ENCODE data around the gene TUBB4A. TPM values are rescaled to one million over a fixed set of nuclear protein-coding genes. Genes with fewer than 3 reads are reported as not detected.

Gene TUBB4A
- polyA plus RNA-seq, 1 donor from 2014 or later: 14.6 TPM

DNA sequence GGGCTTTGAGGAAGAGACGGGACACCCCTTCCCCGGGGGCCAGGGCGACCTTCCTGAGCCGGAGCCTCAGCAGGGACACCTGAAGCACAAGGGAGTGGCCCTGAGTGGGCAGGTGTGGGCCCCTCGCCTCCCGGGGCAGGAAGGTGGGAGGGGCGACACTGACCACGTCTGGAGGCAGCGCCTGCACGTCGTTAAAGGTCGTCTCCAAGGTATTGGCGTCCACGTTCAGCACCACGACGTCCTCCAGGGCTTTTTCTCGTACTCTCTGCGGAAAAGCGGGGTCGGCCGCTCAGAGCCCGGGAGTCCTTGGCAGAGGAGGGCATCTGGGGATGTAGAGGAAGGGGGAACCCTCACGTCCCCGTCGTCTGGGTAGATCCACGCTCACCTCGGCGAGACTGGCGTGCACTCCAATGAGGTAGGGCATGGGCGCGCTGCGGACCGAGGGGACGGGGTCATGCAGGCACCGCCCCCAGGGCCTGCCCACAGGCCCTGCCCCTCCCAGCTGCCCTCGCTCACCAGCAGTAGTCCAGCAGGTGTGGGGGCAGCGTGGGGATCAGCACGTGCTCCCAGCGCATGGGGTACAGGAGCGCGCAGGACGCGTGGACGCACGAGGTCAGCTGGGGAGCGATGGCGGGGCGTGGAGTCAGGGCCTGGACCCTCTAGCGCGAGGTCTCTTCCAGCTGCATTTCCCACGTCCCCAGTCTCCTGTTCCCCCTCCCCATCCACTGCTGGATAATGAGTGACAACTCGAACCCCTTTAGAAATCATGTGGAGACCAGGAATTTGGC, 26.6 kb downstream of the TUBB4A start:
- H3K4me3 Mint-ChIP-seq: no peak overlapping the region
- H3K27me3 Mint-ChIP-seq: no peaks in the 10 kb centered on the region
- no peaks in the 10 kb centered on the region for H3K9me3 Mint-ChIP-seq
- peaks cover 0 to 5% (median 4%) of the 10 kb centered on the region in 3 donors for H3K4me1 Mint-ChIP-seq
- peak overlapping the region in 1 of 3 donors; percentile 62 for H3K27ac Mint-ChIP-seq
- peaks cover 2% of the 10 kb centered on the region for H3K36me3 Mint-ChIP-seq

DNA sequence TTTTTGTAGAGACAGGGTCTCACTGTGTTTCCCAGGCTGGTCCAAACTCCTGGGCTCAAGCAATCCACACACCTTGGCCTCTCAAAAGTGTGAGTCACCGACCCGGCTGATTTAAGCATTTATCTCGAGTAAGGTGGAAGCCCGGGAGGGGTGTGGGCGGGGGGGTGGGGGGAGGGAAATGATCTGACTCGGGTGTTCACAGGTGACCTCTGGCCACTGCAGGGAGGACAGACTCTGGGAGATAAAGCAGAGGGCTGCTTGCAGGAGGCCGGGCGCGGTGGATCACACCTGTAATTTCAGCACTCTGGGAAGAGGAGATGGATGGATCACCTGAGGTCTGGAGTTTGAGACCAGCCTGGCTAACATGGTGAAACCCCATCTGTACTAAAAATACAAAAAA, 28.5 kb downstream of the TUBB4A start:
- no peaks in the 10 kb centered on the region for H3K9me3 Mint-ChIP-seq
- H3K27ac Mint-ChIP-seq: no peak overlapping the region
- H3K27me3 Mint-ChIP-seq: no peaks in the 10 kb centered on the region
- peaks cover 5% of the 10 kb centered on the region for H3K36me3 Mint-ChIP-seq
- H3K4me3 Mint-ChIP-seq: no peak overlapping the region
- H3K4me1 Mint-ChIP-seq: no peaks in the 10 kb centered on the region

DNA sequence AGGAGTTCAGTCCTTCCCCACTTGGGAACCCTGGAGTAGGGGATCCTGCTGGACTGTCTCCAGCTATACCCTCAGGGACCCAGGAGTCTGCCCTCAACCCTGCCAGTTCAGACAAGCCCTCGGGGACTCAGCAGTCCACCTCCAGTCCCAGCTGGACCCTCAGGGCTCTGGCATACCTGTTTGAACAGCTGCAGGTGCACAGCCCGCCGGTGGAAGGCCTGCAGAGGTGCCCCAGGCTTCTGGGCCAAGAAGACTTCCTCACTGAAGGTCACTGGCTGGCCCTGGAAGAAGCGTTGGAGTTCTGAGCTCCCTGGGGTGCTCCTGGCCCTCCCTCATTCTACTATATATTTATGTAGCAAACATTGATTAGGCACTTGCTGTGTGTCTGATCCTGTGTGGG, 29.4 kb downstream of the TUBB4A start:
- Mint-ChIP-seq H3K27ac (no peak overlapping the region), H3K4me1 (no peaks in the 10 kb centered on the region), H3K27me3 (no peaks in the 10 kb centered on the region), H3K4me3 (no peak overlapping the region), H3K36me3 (peaks cover 7% of the 10 kb centered on the region), H3K9me3 (no peaks in the 10 kb centered on the region)

DNA sequence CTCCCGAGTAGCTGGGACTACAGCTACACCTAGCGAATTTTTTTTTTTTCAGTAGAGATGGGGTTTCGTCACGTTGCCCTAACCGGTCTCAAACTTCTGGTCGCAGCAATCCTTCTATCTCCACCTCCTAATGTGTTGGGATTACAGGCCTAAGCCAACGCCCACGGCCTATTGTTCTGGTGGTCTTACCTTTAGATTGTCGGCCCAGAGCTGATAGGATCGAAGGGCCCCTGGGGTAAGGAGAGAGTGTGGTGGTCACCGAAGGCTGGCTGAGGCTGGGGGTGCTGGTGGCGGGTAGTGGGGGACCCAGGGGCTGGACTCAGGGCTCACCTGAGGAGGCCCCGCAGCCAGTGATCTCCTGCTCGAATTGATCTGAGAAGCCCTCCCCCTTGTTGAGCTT, 31.0 kb downstream of the TUBB4A start:
- Mint-ChIP-seq H3K27me3 (no peaks in the 10 kb centered on the region), H3K4me1 (peaks cover 0 to 2% (median 0%) of the 10 kb centered on the region in 3 donors), H3K36me3 (peaks cover 6% of the 10 kb centered on the region), H3K9me3 (no peaks in the 10 kb centered on the region), H3K27ac (peak overlapping the region in 1 of 3 donors; percentile 23), H3K4me3 (no peak overlapping the region)

DNA sequence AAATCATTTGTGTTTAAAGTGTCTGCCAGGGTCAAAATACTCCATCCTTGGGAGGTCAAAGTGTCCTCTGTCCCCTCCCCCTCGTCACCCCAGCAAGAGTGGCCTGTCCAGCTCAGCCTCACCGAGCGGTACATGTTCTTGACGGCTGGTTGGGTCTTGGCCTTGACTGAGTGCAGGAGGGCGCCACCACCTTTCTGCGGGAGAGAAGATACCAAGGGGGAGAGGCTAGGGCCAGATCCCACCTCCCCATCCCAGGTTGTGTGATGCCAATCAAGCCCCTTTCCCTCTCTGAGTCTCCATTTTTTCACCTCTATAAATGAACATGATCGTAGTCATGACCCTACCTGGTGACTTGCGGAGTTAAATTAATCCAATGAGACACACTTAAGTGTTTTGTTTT, 31.9 kb downstream of the TUBB4A start:
- no peak overlapping the region for H3K4me3 Mint-ChIP-seq
- no peaks in the 10 kb centered on the region for H3K27me3 Mint-ChIP-seq
- H3K27ac Mint-ChIP-seq: no peak overlapping the region
- H3K36me3 Mint-ChIP-seq: peaks cover 6% of the 10 kb centered on the region
- no peaks in the 10 kb centered on the region for H3K9me3 Mint-ChIP-seq
- H3K4me1 Mint-ChIP-seq: peaks cover 0 to 5% (median 3%) of the 10 kb centered on the region in 3 donors

DNA sequence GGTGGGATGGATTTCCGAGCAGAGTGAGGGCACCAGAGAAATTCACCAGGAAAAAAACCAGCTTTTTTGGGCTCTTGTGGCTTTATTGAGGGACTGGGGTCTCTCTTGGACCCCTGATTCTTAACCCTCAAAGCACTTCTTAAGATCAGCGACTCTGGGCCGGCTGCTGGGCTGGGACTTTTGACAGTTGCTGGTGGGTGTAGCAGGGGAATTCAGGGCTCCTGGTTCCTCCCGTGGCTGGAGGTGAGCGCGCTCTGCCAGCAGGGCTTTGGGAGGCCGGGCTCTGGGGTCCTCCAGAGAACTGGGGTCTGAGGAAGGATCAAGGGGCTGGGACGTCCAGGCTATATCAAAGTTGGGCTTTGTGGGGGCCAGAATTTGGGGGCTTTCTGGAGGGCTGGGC, 34.7 kb downstream of the TUBB4A start:
- Mint-ChIP-seq H3K4me1 (peaks cover 0 to 15% (median 10%) of the 10 kb centered on the region in 3 donors), H3K9me3 (no peaks in the 10 kb centered on the region), H3K36me3 (peaks cover 6% of the 10 kb centered on the region), H3K4me3 (no peak overlapping the region), H3K27ac (no peak overlapping the region), H3K27me3 (peaks cover 2% of the 10 kb centered on the region)

DNA sequence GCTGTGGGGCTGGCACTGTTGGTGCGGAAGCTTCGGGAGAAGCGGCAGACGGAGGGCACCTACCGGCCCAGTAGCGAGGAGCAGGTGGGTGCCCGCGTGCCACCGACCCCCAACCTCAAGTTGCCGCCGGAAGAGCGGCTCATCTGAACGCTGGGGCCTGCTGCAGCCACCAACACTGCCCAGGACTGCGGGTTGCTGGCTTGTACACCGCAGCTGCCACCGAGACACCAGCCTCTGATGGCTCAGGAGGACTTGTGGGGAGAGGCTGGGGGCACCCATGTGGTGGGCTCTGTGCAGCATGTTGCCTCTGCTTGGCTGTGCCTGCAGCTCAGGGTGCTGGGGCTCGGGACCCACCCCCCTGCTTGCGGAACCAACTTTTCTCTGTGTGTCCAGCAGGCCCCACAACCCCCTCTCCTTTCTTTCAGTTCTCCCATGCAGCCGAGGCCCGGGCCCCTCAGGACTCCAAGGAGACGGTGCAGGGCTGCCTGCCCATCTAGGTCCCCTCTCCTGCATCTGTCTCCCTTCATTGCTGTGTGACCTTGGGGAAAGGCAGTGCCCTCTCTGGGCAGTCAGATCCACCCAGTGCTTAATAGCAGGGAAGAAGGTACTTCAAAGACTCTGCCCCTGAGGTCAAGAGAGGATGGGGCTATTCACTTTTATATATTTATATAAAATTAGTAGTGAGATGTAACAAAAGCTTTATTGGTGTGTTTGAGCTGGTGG, 35.4 kb downstream of the TUBB4A start:
- H3K27me3 Mint-ChIP-seq: peaks cover 2% of the 10 kb centered on the region
- H3K9me3 Mint-ChIP-seq: no peaks in the 10 kb centered on the region
- H3K36me3 Mint-ChIP-seq: peaks cover 6% of the 10 kb centered on the region
- H3K27ac Mint-ChIP-seq: no peak overlapping the region
- H3K4me3 Mint-ChIP-seq: no peak overlapping the region
- peaks cover 0 to 18% (median 10%) of the 10 kb centered on the region in 3 donors for H3K4me1 Mint-ChIP-seq

DNA sequence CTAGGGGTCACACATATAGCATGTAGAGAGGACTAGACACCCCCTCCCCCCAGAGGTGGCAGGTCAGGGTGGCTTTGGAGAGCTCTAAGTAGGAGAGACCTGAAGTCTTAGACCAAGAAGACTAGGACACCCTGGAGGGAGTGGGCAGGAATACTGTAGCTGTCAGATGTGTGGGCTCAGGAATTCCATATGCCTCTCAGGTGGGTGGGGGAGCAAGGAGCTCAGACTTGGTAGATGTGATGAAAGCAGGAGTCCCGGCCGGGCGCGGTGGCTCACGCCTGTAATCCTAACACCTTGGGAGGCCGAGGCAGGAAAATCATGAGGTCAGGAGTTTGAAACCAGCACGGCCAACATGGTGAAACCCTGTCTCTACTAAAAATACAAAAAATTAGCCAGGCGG, 36.4 kb downstream of the TUBB4A start:
- no peaks in the 10 kb centered on the region for H3K9me3 Mint-ChIP-seq
- peak overlapping the region in 2 of 4 donors; percentile 28 to 68 for H3K4me3 Mint-ChIP-seq
- H3K36me3 Mint-ChIP-seq: peaks cover 6% of the 10 kb centered on the region
- H3K4me1 Mint-ChIP-seq: peaks cover 1 to 18% (median 10%) of the 10 kb centered on the region in 3 donors
- peaks cover 2% of the 10 kb centered on the region for H3K27me3 Mint-ChIP-seq
- H3K27ac Mint-ChIP-seq: peak overlapping the region in 1 of 3 donors; percentile 65

DNA sequence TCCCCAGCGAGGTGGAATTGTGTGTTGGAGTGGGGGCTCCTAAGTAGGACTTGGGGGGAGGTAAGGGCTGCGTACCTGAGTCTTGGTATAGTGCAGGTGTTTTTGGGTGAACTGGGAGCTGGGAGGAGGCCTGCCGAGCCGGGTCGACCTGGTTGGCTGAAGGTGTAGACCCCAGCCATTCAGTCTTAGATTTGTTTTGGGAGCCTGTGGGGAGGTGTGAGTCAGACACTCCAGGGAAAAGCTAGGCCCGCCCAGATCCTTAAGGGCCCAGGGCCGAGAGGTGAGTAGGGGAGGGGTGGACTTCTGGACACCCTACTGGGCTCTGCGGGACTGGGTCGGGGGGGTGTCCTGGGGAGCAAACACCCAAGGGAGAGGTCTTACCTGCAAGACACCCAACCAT, 37.1 kb downstream of the TUBB4A start:
- Mint-ChIP-seq H3K27ac (peak overlapping the region in 2 of 3 donors; percentile 63 to 74), H3K27me3 (peaks cover 2% of the 10 kb centered on the region), H3K9me3 (no peaks in the 10 kb centered on the region)

DNA sequence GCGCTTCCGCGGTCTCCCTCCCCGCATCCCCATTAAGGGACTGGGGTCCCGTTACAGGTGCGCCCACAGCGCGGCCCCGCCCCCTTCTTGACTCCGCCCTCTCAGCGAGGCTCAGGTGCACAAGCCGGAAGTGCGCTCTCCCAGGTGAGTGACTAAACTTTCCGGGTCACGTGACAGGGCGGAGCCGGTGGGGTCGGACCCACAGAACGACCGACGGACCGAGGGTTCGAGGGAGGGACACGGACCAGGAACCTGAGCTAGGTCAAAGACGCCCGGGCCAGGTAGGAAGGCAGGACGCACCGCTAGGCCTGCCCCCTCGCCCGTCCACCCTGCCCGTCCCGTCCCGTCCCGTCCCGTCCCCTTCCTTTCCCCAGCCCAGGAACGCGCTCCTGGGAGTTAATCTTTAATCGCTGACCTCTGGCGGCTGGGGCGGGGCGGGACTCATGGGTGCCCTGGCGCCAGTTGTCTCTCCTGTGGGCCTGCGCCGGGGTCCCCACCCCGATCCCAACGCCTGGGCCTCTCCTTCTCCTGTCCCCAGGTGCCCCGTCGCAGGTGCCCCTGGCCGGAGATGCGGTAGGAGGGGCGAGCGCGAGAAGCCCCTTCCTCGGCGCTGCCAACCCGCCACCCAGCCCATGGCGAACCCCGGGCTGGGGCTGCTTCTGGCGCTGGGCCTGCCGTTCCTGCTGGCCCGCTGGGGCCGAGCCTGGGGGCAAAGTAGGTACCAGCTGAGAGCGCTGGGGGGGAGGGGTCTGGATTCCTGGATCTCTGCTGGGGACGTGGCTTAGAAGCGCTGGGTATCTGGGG, 37.8 kb downstream of the TUBB4A start, which contains the start of gene CRB3:
Gene CRB3, plus strand, starts transcription at position 202 of the 804 bp plus-strand sequence. Its CDS starts 431 bp downstream, at position 633.
- Mint-ChIP-seq H3K9me3 (no peaks in the 10 kb centered on the region), H3K27ac (peak within 1 kb of the TSS; percentile 46 to 74 (median 63)), H3K4me3 (peak within 1 kb of the TSS; percentile 67 to 88 (median 80)), H3K36me3 (peaks cover 3% of the 10 kb centered on the region), H3K27me3 (peaks cover 2% of the 10 kb centered on the region), H3K4me1 (peaks cover 10 to 23% (median 15%) of the 10 kb centered on the region in 3 donors)

More for the DNA sequence above, 37.1 kb downstream of the TUBB4A start:
- H3K36me3 Mint-ChIP-seq: peaks cover 3% of the 10 kb centered on the region
- H3K4me3 Mint-ChIP-seq: peak overlapping the region in 3 of 4 donors; percentile 28 to 67 (median 65)
- peaks cover 8 to 22% (median 14%) of the 10 kb centered on the region in 3 donors for H3K4me1 Mint-ChIP-seq

DNA sequence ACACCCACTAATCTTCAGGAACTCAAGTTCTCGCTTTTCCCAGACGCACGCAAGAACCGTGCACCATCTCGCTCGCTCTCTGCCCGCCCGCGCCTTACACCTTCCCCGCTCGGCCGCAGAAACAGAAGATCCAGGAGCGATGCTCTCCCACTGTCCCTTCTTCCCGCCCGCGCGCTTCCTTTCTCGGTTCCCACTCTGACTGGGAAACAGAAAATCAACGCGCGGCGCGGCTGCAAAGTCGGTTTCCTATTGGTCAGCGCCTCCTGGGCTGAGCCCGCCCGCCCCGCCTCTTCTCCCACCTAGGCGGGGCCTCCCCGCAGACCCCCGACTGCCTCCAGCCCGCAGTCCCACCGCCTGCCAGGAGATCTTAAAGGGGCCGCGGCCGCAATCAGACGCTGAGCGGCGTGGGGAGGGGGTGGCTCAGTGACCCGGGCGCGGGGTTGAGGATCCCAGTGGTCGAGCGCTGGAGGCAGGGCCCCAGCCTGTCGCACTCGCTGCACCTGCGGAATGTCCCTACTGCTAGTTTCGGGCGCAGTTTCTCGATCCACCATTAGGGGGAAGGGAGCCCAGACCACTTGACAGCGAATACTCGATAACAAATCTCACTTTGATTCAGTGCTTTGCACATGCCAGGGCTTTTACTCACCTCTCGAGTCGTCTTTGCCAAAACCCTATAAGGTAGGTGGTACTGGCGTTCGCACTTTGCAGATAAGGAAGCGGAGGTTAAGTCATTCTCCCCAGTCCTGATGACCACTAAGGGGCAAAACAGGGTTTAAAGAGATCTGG, 41.8 kb downstream of the TUBB4A start:
- peaks cover 17 to 33% (median 27%) of the 10 kb centered on the region in 3 donors for H3K4me1 Mint-ChIP-seq
- H3K27me3 Mint-ChIP-seq: peaks cover 2% of the 10 kb centered on the region
- H3K9me3 Mint-ChIP-seq: no peaks in the 10 kb centered on the region
- H3K27ac Mint-ChIP-seq: peak overlapping the region; percentile 80 to 96 (median 93)
- H3K4me3 Mint-ChIP-seq: peak overlapping the region; percentile 92 to 99 (median 98)
- H3K36me3 Mint-ChIP-seq: peaks cover 6% of the 10 kb centered on the region

DNA sequence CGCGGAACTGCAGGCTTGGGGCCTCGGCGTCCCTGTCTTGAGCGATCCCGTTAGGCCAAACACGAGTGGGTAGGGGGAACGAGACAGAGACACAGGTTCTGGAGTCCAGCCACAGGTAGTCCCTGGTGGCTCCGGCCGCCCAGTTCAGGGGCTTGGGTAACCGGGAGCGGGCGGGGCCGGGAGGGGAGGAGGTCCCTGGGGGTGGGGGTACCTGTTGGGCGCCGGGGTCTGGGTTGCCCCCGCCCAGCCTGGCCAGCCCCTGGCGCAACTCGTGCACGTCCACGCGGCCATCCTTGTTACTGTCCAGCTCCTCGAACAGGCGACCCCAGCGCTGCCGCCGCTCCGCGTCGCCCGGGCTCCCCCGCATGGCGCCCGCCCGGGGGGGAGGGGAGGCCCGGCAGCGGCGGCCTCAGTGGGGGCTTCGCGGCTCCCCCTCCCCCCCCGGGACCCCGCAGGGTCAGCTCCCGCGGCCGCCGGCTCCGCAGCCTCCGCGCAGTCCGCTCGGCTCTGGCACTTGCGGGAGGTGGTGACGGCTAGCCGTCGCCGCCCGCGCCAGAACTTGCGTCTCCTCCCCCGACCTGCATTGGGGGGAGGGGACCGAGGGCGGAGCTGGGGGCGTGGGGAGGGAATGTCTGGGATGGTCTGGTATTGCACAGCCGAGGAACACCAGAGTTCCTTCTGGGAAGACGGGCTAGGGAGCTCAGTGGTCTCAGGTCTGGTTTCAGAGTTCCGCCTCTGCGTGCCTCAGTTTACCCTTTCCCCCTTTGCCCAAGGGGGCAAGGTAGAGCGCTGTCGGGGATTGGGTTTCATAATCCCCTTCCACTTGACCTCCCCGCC, 42.6 kb downstream of the TUBB4A start, which contains the start of gene SLC25A23:
Gene SLC25A23, minus strand, starts transcription at position 531 of the 837 bp plus-strand sequence. Its CDS starts 164 bp downstream, at position 367.
- Mint-ChIP-seq H3K9me3 (no peaks in the 10 kb centered on the region), H3K4me1 (peaks cover 17 to 28% (median 20%) of the 10 kb centered on the region in 3 donors), H3K27ac (peak within 1 kb of the TSS; percentile 93 to 96 (median 94)), H3K4me3 (peak within 1 kb of the TSS; percentile 92 to 99 (median 98)), H3K36me3 (peaks cover 14% of the 10 kb centered on the region), H3K27me3 (peaks cover 2% of the 10 kb centered on the region)

DNA sequence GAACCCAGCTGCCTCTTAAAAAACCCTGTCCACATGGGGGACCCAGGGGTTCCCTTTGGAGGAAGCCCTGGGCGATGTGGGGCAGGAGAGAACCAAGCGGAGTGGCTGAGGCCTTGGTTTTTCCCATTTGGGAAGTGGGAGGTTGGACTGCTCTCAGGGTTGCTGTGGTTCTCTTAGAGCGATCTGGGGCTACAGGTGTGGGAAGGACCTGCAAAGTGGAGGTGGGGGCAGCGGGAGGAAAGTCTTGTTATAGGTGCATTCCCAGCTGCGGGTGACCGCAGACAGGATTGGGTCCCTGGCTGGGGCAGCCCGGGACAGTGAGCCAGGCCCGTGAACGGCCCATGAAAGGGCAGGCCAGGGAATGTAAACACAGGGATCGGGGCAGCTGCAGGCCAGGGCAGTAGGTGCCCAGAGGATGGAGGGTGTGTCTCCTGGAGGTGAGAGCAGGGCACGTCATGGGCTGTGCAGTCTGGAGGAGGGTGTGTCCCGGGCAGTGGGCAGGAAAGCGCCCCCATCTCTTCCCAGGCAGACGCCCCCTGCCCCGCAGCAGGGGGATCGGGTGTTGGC, 43.3 kb downstream of the TUBB4A start:
- Mint-ChIP-seq H3K27me3 (peaks cover under 1% of the 10 kb centered on the region), H3K4me3 (peak overlapping the region; percentile 85 to 97 (median 94)), H3K27ac (peak overlapping the region; percentile 93 to 94 (median 94)), H3K4me1 (peaks cover 17 to 26% (median 19%) of the 10 kb centered on the region in 3 donors), H3K9me3 (peaks cover 0 to 2% (median 0%) of the 10 kb centered on the region in 3 donors), H3K36me3 (peaks cover 14% of the 10 kb centered on the region)
